Lower leg skin (tissue), 3 donors: ENCODE data around the gene FNDC3B.

Experiments used
- CTCF ChIP-seq, 3 donors: fragments of 450-650 bp; IDR thresholded peaks; one replicate each; pipeline ENCODE4 v1.5.1; 2016; ENCODE audit warnings: antibody characterized with exemption in 3 of 3, mild to moderate bottlenecking in 3 of 3, moderate library complexity in 2 of 3
- POLR2A ChIP-seq, 2 donors: fragments of 450-650 bp; IDR thresholded peaks; one replicate each; pipeline ENCODE4 v1.6.1; 2016 to 2017; ENCODE audit warnings: antibody characterized with exemption in 2 of 2, mild to moderate bottlenecking in 1 of 2, moderate library complexity in 1 of 2

GRCh38 chr3:172021164-172021563, 18.2 kb upstream of the FNDC3B start:
- TF ChIP-seq CTCF (IDR thresholded peaks at IDR 0.05), result no peak
- no peak for TF ChIP-seq POLR2A (IDR thresholded peaks at IDR 0.05)
